DOHH2 (cell line): ENCODE data around the gene CLCN7.

Experiments used
- H3F3A ChIP-seq: fragments of 200-600 bp; sonication (generic), shearing (Covaris generic); 2 replicates; pipeline ENCODE4 v1.6.0; 2016; ENCODE audit warnings: antibody characterized with exemption, mild to moderate bottlenecking; ENCODE audit not compliant: control insufficient read depth, insufficient read depth
- H3K27ac ChIP-seq: fragments of 200-600 bp; sonication (generic); 2 replicates; pipeline ENCODE4 v1.5.1; 2014; ENCODE audit warnings: low read depth, mild to moderate bottlenecking, low read length, moderate library complexity
- H3K27me3 ChIP-seq: fragments of 200-600 bp; sonication (generic); 2 replicates; pipeline ENCODE4 v1.6.1; 2014; ENCODE audit warnings: mild to moderate bottlenecking, low read length, mixed read lengths; ENCODE audit not compliant: control insufficient read depth
- H3K36me3 ChIP-seq: fragments of 200-600 bp; sonication (generic); 2 replicates; pipeline ENCODE4 v1.6.1; 2014; ENCODE audit warnings: mild to moderate bottlenecking, low read length, moderate library complexity, mixed read lengths; ENCODE audit not compliant: control insufficient read depth
- H3K4me1 ChIP-seq: fragments of 200-600 bp; sonication (generic); 2 replicates; pipeline ENCODE4 v1.6.1; 2014; ENCODE audit warnings: mild to moderate bottlenecking, low read length, mixed read lengths; ENCODE audit not compliant: control insufficient read depth
- H3K4me2 ChIP-seq: fragments of 200-600 bp; sonication (generic); 2 replicates; pipeline ENCODE4 v1.6.0; 2014; ENCODE audit warnings: mild to moderate bottlenecking, low read length, moderate library complexity
- H3K4me3 ChIP-seq: fragments of 200-600 bp; sonication (generic); 2 replicates; pipeline ENCODE4 v1.5.1; 2014; ENCODE audit warnings: mild to moderate bottlenecking, low read length, mixed read lengths
- H3K79me2 ChIP-seq: fragments of 200-600 bp; sonication (generic); 2 replicates; pipeline ENCODE4 v1.6.1; 2014; ENCODE audit warnings: mild to moderate bottlenecking, low read length, mixed read lengths; ENCODE audit not compliant: control insufficient read depth
- H3K9me2 ChIP-seq: fragments of 200-600 bp; sonication (generic); replicated peaks from 2 replicates; pipeline ENCODE4 v1.6.1; 2014; ENCODE audit warnings: mild to moderate bottlenecking, low read length, mixed read lengths; ENCODE audit not compliant: control insufficient read depth
- H3K9me3 ChIP-seq: fragments of 200-600 bp; sonication (generic); 2 replicates; pipeline ENCODE4 v1.6.1; 2014; ENCODE audit warnings: antibody characterized with exemption, low read length, mixed read lengths; ENCODE audit not compliant: control insufficient read depth, insufficient read depth
- H4K20me1 ChIP-seq: fragments of 200-600 bp; sonication (generic); 2 replicates; pipeline ENCODE4 v1.6.0; 2014; ENCODE audit warnings: low read depth, mild to moderate bottlenecking, antibody characterized with exemption, low read length, moderate library complexity; ENCODE audit not compliant: control insufficient read depth, insufficient read depth
- CTCF ChIP-seq: fragments of 200-600 bp; sonication (generic); IDR thresholded peaks from one replicate; pipeline ENCODE4 v1.5.1; 2014; ENCODE audit warnings: antibody characterized with exemption, mild to moderate bottlenecking, low read depth, low read length; ENCODE audit not compliant: poor library complexity, severe bottlenecking
- EZH2phosphoT487 ChIP-seq: fragments of 200-600 bp; sonication (generic); IDR thresholded peaks from 2 replicates; pipeline ENCODE4 v1.6.1; 2017; ENCODE audit warnings: borderline replicate concordance, mild to moderate bottlenecking, antibody characterized with exemption, low read length, moderate library complexity, mixed read lengths

CLCN7 gene

GRCh38 chr16:1464196-1464893 lies 10.5 kb downstream of the CLCN7 start:
- Histone ChIP-seq H3K36me3 (peaks cover 16% of the 10 kb centered on the region), H4K20me1 (no peaks in the 10 kb centered on the region), H3K4me1 (peaks cover 16% of the 10 kb centered on the region)

GRCh38 chr16:1461146-1461545 lies 13.7 kb downstream of the CLCN7 start:
- H3K9me3 ChIP-seq, result no peaks in the 10 kb centered on the region
- H4K20me1 ChIP-seq, result no peaks in the 10 kb centered on the region
- H3K36me3 ChIP-seq, result peaks cover 28% of the 10 kb centered on the region
- H3F3A ChIP-seq, result no peaks in the 10 kb centered on the region
- H3K4me1 ChIP-seq, result peaks cover 24% of the 10 kb centered on the region
- TF ChIP-seq EZH2phosphoT487 (no peak), CTCF (no peak)
- peaks cover 9% of the 10 kb centered on the region for H3K79me2 ChIP-seq
- no peak overlapping the region for H3K4me2 ChIP-seq
- H3K9me2 ChIP-seq, result no peaks in the 10 kb centered on the region
- no peak overlapping the region for H3K4me3 ChIP-seq
- H3K27me3 ChIP-seq, result no peaks in the 10 kb centered on the region
- no peak overlapping the region for H3K27ac ChIP-seq

More at GRCh38 chr16:1464196-1464893, 10.5 kb downstream of the CLCN7 start:
- Histone ChIP-seq H3K79me2 (peaks cover 40% of the 10 kb centered on the region), H3F3A (no peaks in the 10 kb centered on the region), H3K4me3 (no peak overlapping the region), H3K27me3 (no peaks in the 10 kb centered on the region), H3K9me3 (no peaks in the 10 kb centered on the region), H3K4me2 (no peak overlapping the region), H3K27ac (no peak overlapping the region), H3K9me2 (no peaks in the 10 kb centered on the region)
- TF ChIP-seq EZH2phosphoT487, result no peak
- no peak for TF ChIP-seq CTCF

- H3K27me3 ChIP-seq, result no peaks in the 10 kb centered on the region
- no peaks in the 10 kb centered on the region for H4K20me1 ChIP-seq
- no peak for TF ChIP-seq EZH2phosphoT487
- H3K27ac ChIP-seq, result no peak overlapping the region
- no peak overlapping the region for H3K4me2 ChIP-seq
- H3F3A ChIP-seq, result no peaks in the 10 kb centered on the region
- no peaks in the 10 kb centered on the region for H3K9me2 ChIP-seq
- H3K9me3 ChIP-seq, result no peaks in the 10 kb centered on the region
- peaks cover 28% of the 10 kb centered on the region for H3K36me3 ChIP-seq
- no peak overlapping the region for H3K4me3 ChIP-seq
- H3K79me2 ChIP-seq, result peaks cover 4% of the 10 kb centered on the region
- peaks cover 24% of the 10 kb centered on the region for H3K4me1 ChIP-seq
These were observed 14.2 kb downstream of the CLCN7 start for GRCh38 chr16:1460602-1461138.

- Histone ChIP-seq H3K9me2 (no peaks in the 10 kb centered on the region), H3K79me2 (no peaks in the 10 kb centered on the region), H3K27me3 (no peaks in the 10 kb centered on the region), H3F3A (no peaks in the 10 kb centered on the region), H4K20me1 (no peaks in the 10 kb centered on the region), H3K36me3 (peaks cover 28% of the 10 kb centered on the region), H3K4me2 (0 out of 2 replicates have a peak overlapping the region, but pooled peaks have one; percentile 11), H3K4me3 (no peak overlapping the region), H3K27ac (peak overlapping the region; percentile 46), H3K9me3 (no peaks in the 10 kb centered on the region), H3K4me1 (peaks cover 24% of the 10 kb centered on the region)
- no peak for TF ChIP-seq CTCF
- TF ChIP-seq EZH2phosphoT487, result no peak
These were observed 14.9 kb downstream of the CLCN7 start for GRCh38 chr16:1459967-1460366.
